GM19043 (cell line): ENCODE measurements around the gene DDX25.
"Not testable (repeated sequence)": the region's sequence is repeated elsewhere in the genome, so short reads cannot be mapped to it uniquely, and the experiment has no call there.

Source experiments
- ATAC-seq: cut with Tn5 transposase; IDR thresholded peaks from one replicate; pipeline ENCODE4 v1.9.1; 2021; ENCODE audit warnings: low read depth; ENCODE audit not compliant: unreplicated experiment

Gene DDX25

DNA sequence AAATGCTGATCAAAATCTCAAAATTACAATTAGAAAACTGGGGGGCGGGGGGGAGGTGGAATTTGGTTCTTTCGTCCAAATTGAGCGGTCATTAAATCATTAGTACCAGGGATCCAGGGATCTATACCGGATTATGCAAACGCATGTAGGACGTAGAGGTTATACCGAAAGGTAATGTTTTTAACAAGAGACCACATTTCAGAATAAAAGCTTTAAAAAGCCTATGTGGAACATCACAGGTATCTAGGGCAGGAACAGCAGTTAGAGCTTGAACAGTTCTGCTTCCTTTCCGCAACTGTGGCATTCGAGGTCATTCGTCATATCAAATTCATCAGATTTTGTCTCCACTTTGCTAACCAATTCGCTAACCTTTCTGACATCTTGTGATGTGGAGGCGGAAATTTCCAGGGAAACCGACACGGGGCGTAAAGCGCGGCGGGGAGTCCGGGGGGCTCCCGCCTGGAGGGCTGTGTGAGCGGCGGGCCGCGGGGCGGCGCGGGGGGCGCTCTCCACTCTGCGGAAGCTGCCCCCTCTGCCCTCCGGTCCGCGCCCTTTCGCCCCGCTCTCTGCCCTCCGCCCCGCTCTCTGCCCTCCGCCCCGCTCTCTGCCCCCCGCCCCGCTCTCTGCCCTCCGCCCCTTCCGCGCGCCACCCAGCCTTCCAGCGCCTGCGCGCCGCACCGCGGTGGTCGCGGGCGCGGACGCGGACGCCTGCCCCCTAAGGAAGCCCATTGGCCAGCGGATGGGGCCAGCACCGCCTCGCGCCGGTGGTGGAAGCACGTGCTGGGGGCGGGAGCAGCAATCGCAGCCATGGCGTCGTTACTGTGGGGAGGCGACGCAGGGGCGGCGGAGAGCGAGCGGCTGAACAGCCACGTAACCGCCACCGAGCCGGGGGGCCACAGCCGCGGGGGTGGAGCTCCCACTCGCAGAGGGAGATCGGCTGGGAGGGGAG is at the start of gene DDX25:
DDX25 (plus strand) TSS at position 798 of the 949 bp plus-strand sequence; CDS start at position 808, 10 bp downstream.
- no peak for ATAC-seq

DNA sequence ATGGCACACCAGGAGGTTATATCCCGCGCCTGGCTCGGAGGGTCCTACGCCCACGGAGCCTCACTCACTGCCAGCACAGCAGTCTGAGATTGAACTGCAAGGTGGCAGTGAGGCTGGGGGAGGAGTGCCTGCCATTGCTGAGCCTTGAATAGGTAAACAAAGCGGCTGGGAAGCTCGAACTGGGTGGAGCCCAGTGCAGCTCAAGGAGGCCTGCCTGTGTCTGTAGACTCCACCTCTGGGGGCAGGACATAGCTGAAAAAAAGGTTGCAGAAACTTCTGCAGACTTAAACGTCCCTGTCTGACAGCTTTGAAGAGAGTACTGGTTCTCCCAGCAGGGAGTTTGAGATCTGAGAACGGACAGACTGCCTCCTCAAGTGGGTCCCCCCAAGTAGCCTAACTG is 46.6 kb upstream of the DDX25 start:
- not testable (repeated sequence) for ATAC-seq

DNA sequence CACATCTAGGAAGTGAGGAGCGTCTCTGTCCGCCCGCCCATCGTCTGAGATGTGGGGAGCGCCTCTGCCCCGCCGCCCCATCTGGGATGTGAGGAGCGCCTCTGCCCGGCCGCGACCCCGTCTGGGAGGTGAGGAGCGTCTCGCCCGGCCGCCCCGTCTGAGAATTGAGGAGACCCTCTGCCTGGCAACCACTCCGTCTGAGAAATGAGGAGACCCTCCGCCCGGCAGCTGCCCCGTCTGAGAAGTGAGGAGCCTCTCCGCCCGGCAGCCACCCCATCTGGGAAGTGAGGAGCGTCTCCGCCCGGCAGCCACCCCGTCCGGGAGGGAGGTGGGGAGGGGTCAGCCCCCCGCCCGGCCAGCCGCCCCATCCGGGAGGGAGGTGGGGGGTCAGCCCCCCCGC is 41.5 kb upstream of the DDX25 start:
- ATAC-seq: not testable (repeated sequence)

DNA sequence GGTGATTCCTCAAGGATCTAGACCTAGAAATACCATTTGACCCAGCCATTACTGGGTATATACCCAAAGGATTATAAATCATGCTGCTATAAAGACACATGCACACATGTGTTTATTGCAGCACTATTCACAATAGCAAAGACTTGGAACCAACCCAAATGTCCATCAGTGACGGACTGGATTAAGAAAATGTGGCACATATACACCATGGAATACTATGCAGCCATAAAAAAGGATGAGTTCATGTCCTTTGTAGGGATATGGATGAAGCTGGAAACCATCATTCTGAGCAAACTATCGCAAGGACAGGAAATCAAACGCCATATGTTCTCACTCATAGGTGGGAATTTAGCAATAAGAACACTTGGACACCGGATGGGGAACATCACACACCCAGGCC is 39.0 kb upstream of the DDX25 start:
- ATAC-seq: not testable (repeated sequence)

DNA sequence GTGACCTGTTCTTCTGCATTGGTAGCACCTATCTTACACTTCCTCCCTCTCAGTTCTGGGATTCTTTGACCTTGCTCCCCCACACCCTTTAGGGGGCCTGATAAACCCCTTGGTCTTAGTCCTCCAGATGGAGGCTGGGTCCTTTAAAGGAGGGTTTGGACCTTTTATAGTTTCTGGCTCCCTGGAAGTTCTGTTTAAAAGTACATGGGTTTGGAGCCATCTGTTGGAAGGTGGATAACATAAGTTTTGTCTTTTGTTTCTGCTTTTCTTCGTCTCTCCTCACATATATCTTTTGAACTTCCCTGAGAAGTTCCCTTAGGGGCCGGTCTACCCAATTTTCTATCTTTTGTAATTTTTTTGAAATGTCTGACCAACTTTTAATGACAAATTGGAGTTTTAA is 34.8 kb upstream of the DDX25 start:
- ATAC-seq: no peak

DNA sequence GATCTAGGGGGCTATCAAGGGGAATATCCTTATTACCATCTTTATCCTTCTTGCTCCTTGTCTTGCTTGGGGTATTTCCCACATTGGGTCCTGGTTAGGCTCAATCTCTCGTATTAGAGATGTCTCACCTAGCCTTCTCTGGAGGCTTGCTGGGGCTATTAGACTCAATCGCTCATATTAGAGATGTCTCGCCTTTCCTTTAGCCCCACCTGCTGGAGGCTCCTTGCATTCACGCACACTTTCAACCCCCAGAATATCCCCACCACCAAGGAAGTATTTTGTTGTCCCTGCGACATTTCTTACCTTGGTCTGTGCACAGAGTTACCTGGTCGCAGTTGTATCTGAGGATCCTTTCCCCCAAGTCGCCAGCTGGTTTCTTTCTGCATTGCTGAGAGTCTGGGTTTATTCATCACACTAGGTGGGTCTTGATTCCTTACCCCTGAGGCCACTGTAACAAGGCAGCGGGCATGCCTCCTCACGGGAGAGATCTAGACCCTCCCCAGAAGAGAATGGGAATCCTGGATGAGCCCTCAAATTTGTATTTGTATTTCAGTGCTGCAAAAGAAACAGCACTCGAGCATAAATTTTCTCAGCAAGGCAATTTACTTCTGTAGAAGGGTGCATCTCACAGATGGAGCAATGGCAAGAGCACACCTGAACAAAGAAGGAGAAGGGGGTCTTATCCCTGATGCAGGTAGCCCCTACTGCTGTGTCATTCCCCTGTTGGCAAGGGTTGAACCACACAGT is 32.7 kb upstream of the DDX25 start:
- no peak for ATAC-seq

DNA sequence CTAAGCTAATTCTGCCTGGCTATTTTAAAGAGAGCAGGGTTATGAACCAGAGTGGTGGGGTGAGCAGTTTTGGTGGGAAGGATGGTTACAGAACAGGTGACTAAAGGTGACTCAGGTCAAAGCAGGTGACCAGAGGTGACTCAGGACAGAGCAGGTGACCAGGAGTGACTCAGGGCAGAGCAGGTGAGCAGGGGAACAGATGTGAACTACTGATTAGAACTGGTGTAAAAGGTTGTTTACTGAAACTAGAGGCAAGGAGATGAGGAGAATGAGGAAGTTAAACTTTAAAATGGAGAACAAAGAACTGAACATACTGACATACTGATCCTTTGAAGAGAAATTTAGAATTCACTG is 32.2 kb upstream of the DDX25 start:
- ATAC-seq: no peak

DNA sequence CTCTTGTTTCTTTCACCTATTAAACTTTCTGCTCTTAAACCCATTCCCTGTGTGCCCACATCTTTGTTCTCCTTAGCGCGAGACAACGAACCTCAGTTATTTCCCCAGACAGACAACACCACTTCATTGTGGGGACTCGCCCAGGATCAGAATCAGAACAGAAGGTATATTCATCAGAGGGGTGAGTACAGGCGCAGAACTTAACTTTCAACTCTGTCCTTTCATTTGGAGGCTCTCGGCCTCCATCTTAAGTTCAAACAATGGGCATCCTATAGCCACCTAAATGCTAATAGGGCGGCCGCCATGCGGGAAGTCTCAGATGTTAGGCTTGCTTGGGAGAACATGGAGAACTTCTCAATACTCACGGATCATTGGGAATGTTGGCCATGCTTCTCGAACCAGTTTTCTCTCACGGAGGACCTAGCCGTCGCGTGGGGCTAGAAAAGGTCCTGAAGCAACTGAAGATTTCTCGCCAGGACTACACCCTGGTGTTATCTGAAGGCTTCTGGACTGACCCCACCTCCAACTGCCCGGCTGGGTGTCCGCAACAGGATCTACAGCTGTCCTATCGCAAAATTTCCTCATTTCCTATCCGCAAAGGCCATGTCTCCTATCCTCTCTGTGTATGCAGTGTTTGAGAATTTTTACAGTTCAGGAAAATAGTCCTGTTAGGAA is 30.3 kb upstream of the DDX25 start:
- ATAC-seq: no peak

DNA sequence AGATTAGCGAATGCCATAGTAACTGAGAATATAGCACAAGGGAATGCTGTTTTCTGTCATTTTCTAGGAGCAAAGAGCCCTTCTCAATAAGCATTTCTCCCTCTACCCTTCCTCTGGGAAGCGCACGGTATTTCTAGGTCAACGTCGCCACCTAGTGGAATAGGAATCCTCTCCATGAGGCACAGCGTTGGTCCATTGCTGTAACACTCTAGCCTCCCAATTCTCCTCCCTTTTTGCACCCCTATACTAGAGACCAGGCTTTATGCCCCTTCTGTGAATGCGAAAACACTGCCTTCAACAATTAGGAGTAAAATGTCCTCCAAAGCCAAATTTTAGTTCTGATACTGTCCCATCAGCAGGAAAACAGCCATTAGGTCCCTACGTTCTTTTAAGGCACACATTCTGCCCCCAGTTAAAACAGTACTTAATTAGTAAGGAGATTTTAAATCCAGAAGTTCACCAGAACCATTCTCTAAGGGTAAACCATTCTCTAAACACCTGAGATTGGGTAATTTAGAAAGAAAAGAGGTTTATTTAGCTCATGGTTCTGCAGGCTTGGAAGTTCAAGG is 29.7 kb upstream of the DDX25 start:
- ATAC-seq: peak; percentile 75

DNA sequence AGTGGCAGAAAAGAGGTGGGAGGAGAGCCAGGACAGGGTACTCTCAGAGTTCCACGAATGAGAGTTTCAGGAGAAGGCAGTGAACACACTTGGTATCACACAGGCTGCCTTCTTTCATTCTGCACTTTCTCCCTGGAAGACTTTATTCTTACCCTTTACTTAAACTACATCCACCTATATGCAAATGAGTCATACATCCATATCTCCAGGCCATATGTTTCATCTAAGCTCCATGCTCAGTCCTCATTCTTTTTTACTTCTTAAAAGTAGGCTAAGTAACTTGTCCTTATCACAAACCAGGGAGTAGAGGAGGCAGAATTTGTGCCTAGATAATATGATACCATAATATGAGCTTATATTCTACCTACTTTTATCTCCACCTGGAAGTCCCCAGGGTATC is 23.0 kb upstream of the DDX25 start:
- ATAC-seq: no peak

DNA sequence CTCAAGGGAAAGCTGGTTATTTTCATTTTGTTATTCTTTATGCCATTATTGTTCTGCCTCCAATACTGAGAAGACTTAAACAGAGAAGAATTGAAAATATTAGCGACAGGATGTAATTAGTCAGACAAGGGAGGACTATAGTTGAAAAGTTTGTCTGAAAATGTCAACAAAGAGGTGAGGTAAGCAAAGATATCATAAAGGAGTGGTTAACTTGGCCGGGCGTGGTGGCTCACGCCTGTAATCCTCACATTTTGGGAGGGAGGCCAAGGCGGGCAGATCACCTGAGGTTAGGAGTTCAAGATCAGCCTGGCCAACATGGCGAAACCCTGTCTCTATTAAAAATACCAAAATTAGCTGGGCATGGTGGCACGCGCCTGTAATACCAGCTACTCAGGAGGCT is 20.9 kb upstream of the DDX25 start:
- ATAC-seq: no peak

DNA sequence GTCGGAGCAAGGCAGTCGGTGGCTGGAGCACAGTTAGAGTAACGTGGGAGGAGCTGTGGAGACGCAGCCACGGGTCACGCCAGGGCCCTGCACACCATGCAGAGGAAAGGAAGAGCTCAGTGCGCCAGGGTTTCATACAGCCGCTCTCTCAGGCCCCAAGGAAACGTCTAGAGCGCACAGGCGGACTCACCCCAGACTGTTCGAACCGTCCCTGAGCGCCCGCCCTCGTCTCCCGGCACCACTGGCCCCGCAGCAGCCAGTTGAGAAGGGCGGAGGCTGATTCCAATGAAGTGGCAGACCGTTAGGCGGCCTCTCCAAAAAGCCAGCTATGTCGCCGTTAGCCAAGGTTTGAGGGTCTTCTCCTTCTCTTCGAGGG is 17.3 kb upstream of the DDX25 start:
- peak; percentile 29 for ATAC-seq

DNA sequence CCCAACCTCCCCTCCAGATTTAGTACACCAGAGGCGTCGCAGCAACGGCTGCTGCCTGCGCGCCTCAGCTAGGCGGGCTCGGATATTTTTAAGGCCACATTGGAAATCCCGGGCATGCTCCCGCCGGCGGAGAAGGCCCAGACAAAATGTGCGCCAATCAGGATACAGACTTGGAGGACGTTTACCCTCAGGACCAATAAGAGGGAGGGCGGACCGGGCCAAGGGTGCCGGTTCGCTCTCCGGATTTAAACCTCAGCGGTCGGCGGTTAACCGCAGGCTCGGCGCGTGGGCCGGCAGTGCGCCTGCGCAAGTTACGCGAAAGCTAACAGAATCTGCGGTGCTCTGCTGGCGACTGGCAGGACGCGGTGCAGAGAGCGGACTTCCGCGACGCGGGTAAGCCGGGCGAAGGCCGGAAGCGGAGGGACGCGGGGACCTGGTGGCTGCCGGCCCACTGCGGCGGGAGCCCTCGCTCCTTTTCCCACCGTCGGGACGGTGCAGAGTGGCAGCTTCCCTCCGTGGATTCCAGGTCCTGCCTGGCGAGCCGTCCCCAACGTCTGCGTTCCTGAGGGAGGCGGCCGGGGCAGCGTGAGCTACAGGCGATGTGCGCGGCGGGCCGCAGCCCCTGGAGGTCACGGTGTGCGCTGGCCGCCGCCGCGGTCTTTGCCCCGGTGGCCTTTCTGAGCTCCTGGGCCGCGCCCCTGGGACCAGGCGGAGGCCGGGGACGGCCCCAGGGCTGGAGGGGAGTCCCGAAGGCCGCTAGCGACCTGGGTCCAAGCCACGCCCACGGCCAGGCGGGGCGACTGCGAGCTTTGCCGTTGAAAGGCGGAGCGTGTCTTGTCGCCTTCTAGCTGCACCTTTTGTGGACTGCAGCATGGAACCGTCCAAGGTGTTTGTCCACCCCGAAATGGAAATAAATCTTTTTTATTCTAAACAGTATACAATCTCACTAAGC is 16.7 kb upstream of the DDX25 start, which contains the start of gene HYLS1:
HYLS1 (plus strand) TSS at position 296 of the 952 bp plus-strand sequence. CDS start 11,701 bp downstream, outside the sequence.
- ATAC-seq: peak; percentile 78

DNA sequence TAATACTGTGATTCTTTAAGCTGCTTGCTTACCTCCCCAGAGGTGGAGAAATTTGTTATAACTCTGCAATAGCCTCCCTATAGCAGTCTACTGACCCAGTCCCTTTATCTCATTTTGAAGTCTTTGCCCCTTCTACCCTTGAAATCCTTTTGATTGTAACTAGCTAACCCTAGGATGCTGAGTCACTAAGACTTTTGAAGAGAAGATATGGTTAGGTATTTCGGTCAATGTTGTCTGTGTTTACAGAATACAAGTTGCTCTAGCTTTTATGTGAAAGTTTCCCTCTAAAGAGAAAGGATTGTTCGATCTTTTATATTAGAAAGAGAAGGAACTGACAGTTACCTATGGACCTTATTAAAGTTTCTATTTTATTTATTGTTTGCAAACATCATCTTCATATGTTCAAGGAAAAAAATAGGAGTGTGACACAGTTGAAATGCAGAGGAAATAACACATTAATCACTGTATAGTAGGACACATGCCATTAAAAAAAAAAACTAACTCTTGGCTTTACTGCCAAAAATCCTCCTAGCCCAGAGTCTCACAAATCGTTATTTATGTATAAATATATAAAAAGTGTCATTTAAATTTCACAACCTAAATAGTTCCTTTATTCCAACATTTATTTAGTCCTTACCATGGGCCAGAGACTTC is 13.7 kb upstream of the DDX25 start:
- no peak for ATAC-seq

DNA sequence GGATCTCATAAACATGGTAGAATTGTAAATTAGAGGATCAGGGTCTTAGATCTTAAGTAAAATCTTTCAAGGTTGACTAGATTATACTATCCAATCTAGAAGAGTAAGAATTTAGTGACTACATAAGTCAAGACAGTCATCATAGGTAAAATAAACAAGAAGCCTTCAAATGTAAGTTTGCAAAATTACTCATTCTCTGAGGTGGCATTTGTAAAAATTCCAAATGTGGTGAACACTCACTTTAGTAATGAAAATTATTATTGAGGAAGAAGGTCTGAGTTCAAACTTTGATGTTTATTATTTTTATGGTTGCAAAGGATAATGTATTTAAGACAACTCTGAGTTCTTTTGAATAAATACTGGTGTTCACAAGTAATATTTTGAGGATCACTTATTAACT is 12.2 kb upstream of the DDX25 start:
- no peak for ATAC-seq

DNA sequence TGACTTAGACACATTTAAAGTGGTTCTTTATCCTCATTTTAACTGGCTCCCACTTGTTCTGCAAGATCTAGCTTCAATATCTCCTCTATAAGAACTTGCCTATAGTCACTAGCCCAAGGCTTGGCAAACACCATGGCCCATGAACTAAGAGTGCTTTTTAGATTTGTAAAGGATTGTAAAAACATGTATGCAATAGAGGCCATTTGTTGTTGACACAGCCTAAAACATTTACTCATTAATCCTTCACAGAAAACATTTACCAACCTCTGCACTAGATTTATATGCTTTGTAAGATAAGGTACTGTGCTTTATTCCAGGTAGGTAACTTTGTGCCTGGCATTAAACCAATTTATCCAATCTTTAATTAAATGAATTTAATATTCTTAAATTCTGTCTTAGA is 11.3 kb upstream of the DDX25 start:
- no peak for ATAC-seq

DNA sequence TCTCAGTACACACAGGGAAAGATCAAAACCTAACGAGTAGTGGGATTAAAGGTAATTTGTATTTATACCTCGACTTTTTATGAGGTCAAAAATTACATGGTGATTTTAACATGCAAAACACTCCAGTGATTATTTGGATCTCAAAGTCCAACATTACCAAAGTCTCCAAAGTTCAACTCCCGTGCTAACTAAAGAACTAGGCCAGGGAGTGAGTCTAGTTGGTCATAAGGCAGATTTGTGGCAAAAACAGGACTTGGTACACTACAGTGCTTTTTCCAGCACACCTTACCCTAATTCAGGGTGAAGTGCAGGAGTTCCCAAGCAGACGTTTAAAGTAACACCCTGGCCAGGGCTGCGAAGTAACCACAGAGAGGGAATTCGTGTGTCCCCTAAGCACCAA is 2.4 kb upstream of the DDX25 start:
- no peak for ATAC-seq

DNA sequence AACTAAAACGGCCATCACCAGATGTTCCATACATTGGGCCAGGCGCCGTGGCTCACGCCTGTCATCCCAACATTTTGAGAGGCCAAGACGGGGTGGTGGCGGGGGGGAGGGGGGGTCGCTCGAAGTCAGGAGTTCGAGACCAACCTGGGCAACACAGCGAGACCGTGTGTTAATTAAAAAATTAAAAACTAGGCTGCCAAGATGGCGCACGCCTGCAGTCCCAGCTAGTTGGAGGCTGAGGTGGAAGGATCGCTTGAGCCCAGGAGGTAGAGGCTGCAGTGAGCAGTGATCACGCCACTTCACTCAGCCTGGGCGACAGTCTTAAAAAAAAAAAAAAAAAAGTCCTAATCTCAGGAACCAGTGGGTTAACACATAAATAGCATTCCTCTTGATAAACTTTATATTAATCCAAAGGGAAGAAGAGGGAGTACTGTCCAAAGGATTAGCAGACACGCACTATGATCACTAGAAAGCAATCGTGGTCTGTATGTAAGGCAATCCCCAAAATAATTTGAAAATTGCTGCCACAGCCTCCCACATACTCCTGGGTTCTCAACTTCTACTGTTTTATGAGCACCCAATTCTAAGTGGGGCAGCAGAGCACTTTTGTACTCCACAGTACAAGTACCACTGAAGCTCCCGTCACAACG is 1.9 kb upstream of the DDX25 start:
- no peak for ATAC-seq
